Measurements from ENCODE around the gene C8A. TPM values are rescaled to one million over a fixed set of nuclear protein-coding genes. Genes with fewer than 3 reads are reported as not detected.

Gene C8A
- total and polyA plus RNA-seq, 10 of the 15 experiments (the other 5 are each of a cell fraction or from before 2014, with no cell fraction given) = not detected

GRCh38 chr1:56880774-56881173 is 26.2 kb downstream of the C8A start:
- Histone ChIP-seq H3K4me3 (no peak overlapping the region), H3K4me1 (ENCODE audit: control insufficient read depth, insufficient read depth, low read length) (no peaks in the 10 kb centered on the region), H3K79me2 (ENCODE audit: control insufficient read depth, insufficient read depth, low read length) (no peaks in the 10 kb centered on the region), H3K27me3 (replicated peaks in 1 of 2; ENCODE audit: control insufficient read depth in 2 of 2, insufficient read depth in 2 of 2, low read length in 1 of 2) (no peaks in the 10 kb centered on the region), H4K20me1 (ENCODE audit: control insufficient read depth, insufficient read depth) (no peaks in the 10 kb centered on the region), H2AFZ (ENCODE audit: control insufficient read depth, low read depth, low read length) (no peak overlapping the region), H3K36me3 (ENCODE audit: control insufficient read depth in 2 of 2, insufficient read depth in 2 of 2, low read length in 1 of 2) (no peaks in the 10 kb centered on the region), H3K27ac (ENCODE audit: control insufficient read depth, insufficient read depth) (no peak overlapping the region), H3K4me2 (ENCODE audit: control insufficient read depth, insufficient read depth) (no peak overlapping the region), H3K9me3 (replicated peaks; ENCODE audit: control insufficient read depth, insufficient read depth, low read length) (no peaks in the 10 kb centered on the region), H3K9ac (ENCODE audit: control insufficient read depth, insufficient read depth, low read length) (no peak overlapping the region)
- in situ Hi-C loops (cut with MboI) (no loop called here), intact Hi-C loops (cut with micrococcal nuclease; ENCODE audit: unreplicated experiment) (no loop called here)
- no peak for DNase-seq (ENCODE audit: low read depth, low spot score)
- ChIA-PET RAD21 (ENCODE audit: unreplicated experiment) (no interaction called here), CTCF (no interaction called here), POLR2A (no interaction called here), SMC1A (ENCODE audit: uncharacterized antibody, unreplicated experiment) (no interaction called here)
- ATAC-seq = no peak
- FAIRE-seq = no peak
- 5% methylated on average over 1 of the region's 1 CpG for WGBS (ENCODE audit: insufficient coverage, insufficient replicate concordance, low lambda C conversion rate, missing lambda C conversion rate)
- BruUV-seq (replicated peaks) = no TSS peak
- TF ChIP-seq NR2C2 (IDR thresholded peaks at IDR 0.05; ENCODE audit: borderline replicate concordance, control insufficient read depth, insufficient read length, low read depth) (no peak), USF1 (IDR thresholded peaks at IDR 0.05; ENCODE audit: borderline replicate concordance, extremely low read length, insufficient read depth, low read depth, low read length) (no peak), CREM (IDR thresholded peaks at IDR 0.05; ENCODE audit: low read depth) (no peak), NFIC (IDR thresholded peaks at IDR 0.05; ENCODE audit: low read depth, low read length) (no peak), ZZZ3 (IDR thresholded peaks at IDR 0.05; ENCODE audit: control insufficient read depth, insufficient read length, low read depth) (no peak), ZBTB33 (IDR thresholded peaks at IDR 0.05) (no peak), ZBTB4 (CRISPR knock-in tag; IDR thresholded peaks at IDR 0.05) (no peak), STAT3 (IDR thresholded peaks at IDR 0.05; ENCODE audit: low read depth, low read length) (no peak), BCLAF1 (IDR thresholded peaks at IDR 0.05) (no peak), ETV6 (conservative IDR thresholded peaks at IDR 0.05 in 1 of 2, IDR thresholded peaks at IDR 0.05 in 1 of 2; ENCODE audit: borderline replicate concordance in 1 of 2, low read depth in 1 of 2) (no peak), IKZF1 (conservative IDR thresholded peaks at IDR 0.05) (no peak), TARDBP (IDR thresholded peaks at IDR 0.05; ENCODE audit: borderline replicate concordance) (no peak), SP1 (IDR thresholded peaks at IDR 0.05; ENCODE audit: low read depth, low read length) (no peak), TBL1XR1 (IDR thresholded peaks at IDR 0.05; ENCODE audit: low read depth, low read length) (no peak), RELA (IDR thresholded peaks at IDR 0.05; ENCODE audit: borderline replicate concordance, partially characterized antibody) (no peak)

Measured in GM12878 (cell line).